Measurements from ENCODE around the gene E2F6. TPM values are rescaled to one million over a fixed set of nuclear protein-coding genes. Genes with fewer than 3 reads are reported as not detected.
A peak's percentile ranks its signal among the peaks of the same experiment; 100 is the strongest.

Gene E2F6
- total and polyA plus RNA-seq, 2 of the 13 experiments (the other 11 are each of a cell fraction or from before 2014, with no cell fraction given) = 27.3 to 36.0 TPM

DNA sequence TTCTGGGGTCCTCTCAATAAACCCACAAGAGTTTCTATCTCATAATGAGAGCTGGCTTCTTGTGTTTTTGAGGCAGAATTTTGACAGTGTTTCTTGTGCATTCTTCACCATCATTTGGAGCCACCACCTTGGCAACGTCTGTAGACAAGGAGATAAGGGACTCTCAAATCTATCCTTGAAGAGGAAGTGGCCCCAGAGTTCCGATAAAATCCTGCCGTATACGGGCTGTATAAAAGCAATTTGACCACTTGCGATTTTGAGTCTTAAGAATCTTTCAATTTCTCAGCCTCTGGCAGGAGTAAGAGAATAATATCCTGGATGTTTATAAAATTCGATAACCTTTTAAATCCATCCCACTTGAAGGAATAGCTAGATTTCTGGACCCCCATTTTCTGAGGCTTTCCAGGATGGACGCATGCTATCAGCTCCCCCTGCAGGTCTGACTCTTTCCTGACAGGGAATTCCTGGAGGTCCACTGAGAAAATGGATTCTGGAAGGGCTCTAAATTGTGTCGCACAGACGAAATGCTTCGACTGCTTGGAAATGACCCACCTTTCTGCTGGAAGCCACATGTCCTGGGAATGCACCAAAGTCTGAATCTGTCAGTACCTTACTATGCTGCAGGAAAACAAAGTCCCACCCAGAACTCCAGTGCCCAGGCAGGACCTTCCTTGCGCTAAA is 54.1 kb downstream of the E2F6 start (continued):
- TF ChIP-seq NFATC3 (CRISPR knock-in tag; IDR thresholded peaks at IDR 0.05) (no peak), ZNF441 (CRISPR knock-in tag; IDR thresholded peaks at IDR 0.05; ENCODE audit: borderline replicate concordance) (no peak), NONO (IDR thresholded peaks at IDR 0.05) (no peak), NONO (CRISPR knock-in tag; conservative IDR thresholded peaks at IDR 0.05) (no peak), NAIF1 (CRISPR knock-in tag; IDR thresholded peaks at IDR 0.05; ENCODE audit: borderline replicate concordance) (no peak), POLR2A (IDR thresholded peaks at IDR 0.05; ENCODE audit: insufficient read depth in 1 of 2, low read depth in 2 of 2, low read length in 2 of 2) (no peak), MYC (CRISPR knock-in tag; IDR thresholded peaks at IDR 0.05; ENCODE audit: borderline replicate concordance) (no peak), YEATS4 (CRISPR knock-in tag; IDR thresholded peaks at IDR 0.05; ENCODE audit: borderline replicate concordance) (no peak), TBX2 (CRISPR knock-in tag; IDR thresholded peaks at IDR 0.05; ENCODE audit: borderline replicate concordance) (no peak), ZBTB42 (CRISPR knock-in tag; IDR thresholded peaks at IDR 0.05) (no peak), HCFC1 (IDR thresholded peaks at IDR 0.05; ENCODE audit: low read depth, low read length) (no peak), MAF1 (CRISPR knock-in tag; IDR thresholded peaks at IDR 0.05; ENCODE audit: borderline replicate concordance) (no peak), EZH2 (conservative IDR thresholded peaks at IDR 0.05; ENCODE audit: low read depth, low read length) (no peak), ZNF562 (CRISPR knock-in tag; IDR thresholded peaks at IDR 0.05; ENCODE audit: borderline replicate concordance) (no peak), MTF2 (CRISPR knock-in tag; IDR thresholded peaks at IDR 0.05; ENCODE audit: borderline replicate concordance) (no peak), CBFB (CRISPR knock-in tag; IDR thresholded peaks at IDR 0.05) (no peak), AGO1 (IDR thresholded peaks at IDR 0.05; ENCODE audit: low read depth, low read length, poor library complexity, severe bottlenecking) (no peak), TCF7L2 (IDR thresholded peaks at IDR 0.05; ENCODE audit: low read depth, low read length) (no peak), TGIF2 (CRISPR knock-in tag; IDR thresholded peaks at IDR 0.05) (no peak), PITX1 (CRISPR knock-in tag; IDR thresholded peaks at IDR 0.05) (no peak; the same call in 1 of the 2 replicates), HOXA7 (CRISPR knock-in tag; IDR thresholded peaks at IDR 0.05) (no peak)
- TF ChIP-seq, protein P1, sequence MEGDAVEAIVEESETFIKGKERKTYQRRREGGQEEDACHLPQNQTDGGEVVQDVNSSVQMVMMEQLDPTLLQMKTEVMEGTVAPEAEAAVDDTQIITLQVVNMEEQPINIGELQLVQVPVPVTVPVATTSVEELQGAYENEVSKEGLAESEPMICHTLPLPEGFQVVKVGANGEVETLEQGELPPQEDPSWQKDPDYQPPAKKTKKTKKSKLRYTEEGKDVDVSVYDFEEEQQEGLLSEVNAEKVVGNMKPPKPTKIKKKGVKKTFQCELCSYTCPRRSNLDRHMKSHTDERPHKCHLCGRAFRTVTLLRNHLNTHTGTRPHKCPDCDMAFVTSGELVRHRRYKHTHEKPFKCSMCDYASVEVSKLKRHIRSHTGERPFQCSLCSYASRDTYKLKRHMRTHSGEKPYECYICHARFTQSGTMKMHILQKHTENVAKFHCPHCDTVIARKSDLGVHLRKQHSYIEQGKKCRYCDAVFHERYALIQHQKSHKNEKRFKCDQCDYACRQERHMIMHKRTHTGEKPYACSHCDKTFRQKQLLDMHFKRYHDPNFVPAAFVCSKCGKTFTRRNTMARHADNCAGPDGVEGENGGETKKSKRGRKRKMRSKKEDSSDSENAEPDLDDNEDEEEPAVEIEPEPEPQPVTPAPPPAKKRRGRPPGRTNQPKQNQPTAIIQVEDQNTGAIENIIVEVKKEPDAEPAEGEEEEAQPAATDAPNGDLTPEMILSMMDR (CRISPR knock-in tag; IDR thresholded peaks at IDR 0.05) = peak; percentile 92
- TF ChIP-seq, protein P2, sequence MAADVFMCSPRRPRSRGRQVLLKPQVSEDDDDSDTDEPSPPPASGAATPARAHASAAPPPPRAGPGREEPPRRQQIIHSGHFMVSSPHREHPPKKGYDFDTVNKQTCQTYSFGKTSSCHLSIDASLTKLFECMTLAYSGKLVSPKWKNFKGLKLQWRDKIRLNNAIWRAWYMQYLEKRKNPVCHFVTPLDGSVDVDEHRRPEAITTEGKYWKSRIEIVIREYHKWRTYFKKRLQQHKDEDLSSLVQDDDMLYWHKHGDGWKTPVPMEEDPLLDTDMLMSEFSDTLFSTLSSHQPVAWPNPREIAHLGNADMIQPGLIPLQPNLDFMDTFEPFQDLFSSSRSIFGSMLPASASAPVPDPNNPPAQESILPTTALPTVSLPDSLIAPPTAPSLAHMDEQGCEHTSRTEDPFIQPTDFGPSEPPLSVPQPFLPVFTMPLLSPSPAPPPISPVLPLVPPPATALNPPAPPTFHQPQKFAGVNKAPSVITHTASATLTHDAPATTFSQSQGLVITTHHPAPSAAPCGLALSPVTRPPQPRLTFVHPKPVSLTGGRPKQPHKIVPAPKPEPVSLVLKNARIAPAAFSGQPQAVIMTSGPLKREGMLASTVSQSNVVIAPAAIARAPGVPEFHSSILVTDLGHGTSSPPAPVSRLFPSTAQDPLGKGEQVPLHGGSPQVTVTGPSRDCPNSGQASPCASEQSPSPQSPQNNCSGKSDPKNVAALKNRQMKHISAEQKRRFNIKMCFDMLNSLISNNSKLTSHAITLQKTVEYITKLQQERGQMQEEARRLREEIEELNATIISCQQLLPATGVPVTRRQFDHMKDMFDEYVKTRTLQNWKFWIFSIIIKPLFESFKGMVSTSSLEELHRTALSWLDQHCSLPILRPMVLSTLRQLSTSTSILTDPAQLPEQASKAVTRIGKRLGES (CRISPR knock-in tag; IDR thresholded peaks at IDR 0.05; ENCODE audit: borderline replicate concordance) = no peak

Measured in HepG2 (cell line).